HEK293 (cell line): Measurements from ENCODE around the gene JAM3.

Experiments used
- CTCF ChIA-PET: fragments of 350-600 bp; formaldehyde crosslinking; extraction: SDS; loops from one replicate; lab custom pipeline; 2021; ENCODE audit warnings: antibody characterized with exemption; lab: Yijun Ruan, JAX
- POLR2A ChIA-PET: fragments of 300-600 bp; formaldehyde crosslinking; extraction: SDS; loops from one replicate; lab custom pipeline; 2020; ENCODE audit warnings: antibody characterized with exemption, inconsistent platforms; lab: Yijun Ruan, JAX
- H3K27ac ChIP-seq: fragments of 200-500 bp; sonication (Bioruptor generic); 2 replicates; pipeline ENCODE4 v1.5.1; 2014; ENCODE audit warnings: low read depth, low read length, control low read depth, inconsistent platforms; ENCODE audit errors: extremely low read depth
- H3K36me3 ChIP-seq, 2 experiments: fragments of 200-500 bp in 1 of 2; sonication (Bioruptor generic) in 1 of 2; 1 replicate in 1 of 2; 2 replicates in 1 of 2; pipeline ENCODE4 v1.5.1; 2014 to 2017; ENCODE audit warnings: inconsistent platforms in 2 of 2, low read length in 2 of 2; ENCODE audit not compliant: control insufficient read depth in 2 of 2, insufficient read depth in 1 of 2
- H3K4me1 ChIP-seq: fragments of 200-500 bp; sonication (Bioruptor generic); 2 replicates; pipeline ENCODE4 v1.5.1; 2014; ENCODE audit warnings: mild to moderate bottlenecking, low read length, inconsistent platforms; ENCODE audit not compliant: control insufficient read depth, insufficient read depth
- H3K4me3 ChIP-seq: 2 replicates; pipeline ENCODE4 v1.5.1; 2011; ENCODE audit warnings: low read depth, mild to moderate bottlenecking, control low read depth, low read length, moderate library complexity
- H3K9me3 ChIP-seq: fragments of 200-500 bp; sonication (Bioruptor generic); 2 replicates; pipeline ENCODE4 v1.5.1; 2014; ENCODE audit warnings: low read depth, low read length, inconsistent platforms; ENCODE audit not compliant: control insufficient read depth, insufficient read depth
- GLI2 ChIP-seq: fragments of 450-650 bp; formaldehyde crosslinking; IDR thresholded peaks from 2 replicates; pipeline ENCODE4; 2017; ENCODE audit warnings: missing biosample characterization, missing genetic modification characterization, low read depth, borderline replicate concordance
- OSR2 ChIP-seq: fragments of 450-650 bp; formaldehyde crosslinking; IDR thresholded peaks from 2 replicates; pipeline ENCODE4 v1.5.1; 2016; ENCODE audit warnings: missing biosample characterization, missing genetic modification characterization
- SCRT1 ChIP-seq: fragments of 450-650 bp; formaldehyde crosslinking; IDR thresholded peaks from 2 replicates; pipeline ENCODE4 v1.5.1; 2016; ENCODE audit warnings: missing biosample characterization, missing genetic modification characterization, borderline replicate concordance
- SP2 ChIP-seq: fragments of 450-650 bp; formaldehyde crosslinking; IDR thresholded peaks from 2 replicates; pipeline ENCODE4 v1.5.1; 2016; ENCODE audit warnings: missing biosample characterization, missing genetic modification characterization
- ZNF239 ChIP-seq: fragments of 450-650 bp; formaldehyde crosslinking; IDR thresholded peaks from 2 replicates; pipeline ENCODE4 v1.5.1; 2016; ENCODE audit warnings: missing biosample characterization, missing genetic modification characterization
- ZNF433 ChIP-seq: fragments of 450-650 bp; formaldehyde crosslinking; IDR thresholded peaks from 2 replicates; pipeline ENCODE4 v1.5.1; 2016; ENCODE audit warnings: missing biosample characterization, missing genetic modification characterization, low read depth
- ZNF501 ChIP-seq: fragments of 450-650 bp; formaldehyde crosslinking; IDR thresholded peaks from 2 replicates; pipeline ENCODE4 v1.5.1; 2016; ENCODE audit warnings: missing biosample characterization, missing genetic modification characterization
- ZNF548 ChIP-seq: fragments of 450-650 bp; formaldehyde crosslinking; IDR thresholded peaks from 2 replicates; pipeline ENCODE4 v1.5.1; 2016; ENCODE audit warnings: missing biosample characterization, missing genetic modification characterization
- ZNF670 ChIP-seq: fragments of 450-650 bp; formaldehyde crosslinking; IDR thresholded peaks from 2 replicates; pipeline ENCODE4 v1.5.1; 2016; ENCODE audit warnings: missing biosample characterization, missing genetic modification characterization, low read depth
- ZNF843 ChIP-seq: fragments of 450-650 bp; formaldehyde crosslinking; IDR thresholded peaks from 2 replicates; pipeline ENCODE4 v1.5.1; 2016; ENCODE audit warnings: missing biosample characterization, missing genetic modification characterization
- TF ChIP-seq, protein P1 (sequence below): fragments of 450-650 bp; formaldehyde crosslinking; IDR thresholded peaks from 2 replicates; pipeline ENCODE4 v1.5.1; 2016; ENCODE audit warnings: missing biosample characterization, missing genetic modification characterization
- TF ChIP-seq, protein P2 (sequence below): fragments of 450-650 bp; formaldehyde crosslinking; IDR thresholded peaks from 2 replicates; pipeline ENCODE4 v1.5.1; 2016; ENCODE audit warnings: missing biosample characterization, missing genetic modification characterization
- TF ChIP-seq, protein P3 (sequence below): fragments of 450-650 bp; formaldehyde crosslinking; IDR thresholded peaks from 2 replicates; pipeline ENCODE4 v1.5.1; 2016; ENCODE audit warnings: missing biosample characterization, missing genetic modification characterization
- TF ChIP-seq, protein P4 (sequence below): fragments of 450-650 bp; formaldehyde crosslinking; IDR thresholded peaks from 2 replicates; pipeline ENCODE4 v1.5.1; 2016; ENCODE audit warnings: missing biosample characterization, missing genetic modification characterization

The JAM3 gene

DNA sequence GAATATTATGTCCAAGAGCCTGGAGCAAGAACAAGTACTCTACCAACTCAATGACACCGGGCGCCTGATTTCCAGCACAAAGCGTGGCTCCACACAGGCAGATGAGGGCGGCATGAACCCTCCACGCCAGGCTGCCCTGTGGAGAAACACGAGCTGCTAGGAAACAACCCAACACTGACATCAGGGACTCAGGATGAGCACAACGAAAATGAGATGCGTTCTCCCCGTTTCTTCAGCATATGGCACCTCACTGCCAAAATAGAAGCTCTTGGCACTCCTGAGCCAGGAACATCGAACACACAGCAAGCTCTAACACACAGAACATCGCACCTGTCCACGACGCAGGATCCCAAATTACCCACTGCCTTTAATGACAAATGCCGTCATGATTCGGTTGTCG lies 86.6 kb downstream of the JAM3 start:
- Histone ChIP-seq H3K27ac (no peak overlapping the region), H3K4me1 (no peaks in the 10 kb centered on the region), H3K4me3 (no peak overlapping the region), H3K9me3 (no peaks in the 10 kb centered on the region), H3K36me3 (peaks cover 7 to 98% of the 10 kb centered on the region in 2 experiments; a peak in 2 of 3 replicates)
- CTCF ChIA-PET: interaction anchor here (0.6 to 0.7 kb wide), 2 partner anchors 104 to 166 kb away, joined by 3 to 6 read pairs; no protein-coding TSS in a partner anchor
- POLR2A ChIA-PET: no interaction called here
- TF ChIP-seq SP2: no peak
- TF ChIP-seq, protein P1, sequence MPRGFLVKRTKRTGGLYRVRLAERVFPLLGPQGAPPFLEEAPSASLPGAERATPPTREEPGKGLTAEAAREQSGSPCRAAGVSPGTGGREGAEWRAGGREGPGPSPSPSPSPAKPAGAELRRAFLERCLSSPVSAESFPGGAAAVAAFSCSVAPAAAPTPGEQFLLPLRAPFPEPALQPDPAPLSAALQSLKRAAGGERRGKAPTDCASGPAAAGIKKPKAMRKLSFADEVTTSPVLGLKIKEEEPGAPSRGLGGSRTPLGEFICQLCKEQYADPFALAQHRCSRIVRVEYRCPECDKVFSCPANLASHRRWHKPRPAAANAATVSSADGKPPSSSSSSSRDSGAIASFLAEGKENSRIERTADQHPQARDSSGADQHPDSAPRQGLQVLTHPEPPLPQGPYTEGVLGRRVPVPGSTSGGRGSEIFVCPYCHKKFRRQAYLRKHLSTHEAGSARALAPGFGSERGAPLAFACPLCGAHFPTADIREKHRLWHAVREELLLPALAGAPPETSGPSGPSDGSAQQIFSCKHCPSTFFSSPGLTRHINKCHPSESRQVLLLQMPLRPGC (tag by site-specific recombination): no peak
- TF ChIP-seq SCRT1 (tag by site-specific recombination): no peak

DNA sequence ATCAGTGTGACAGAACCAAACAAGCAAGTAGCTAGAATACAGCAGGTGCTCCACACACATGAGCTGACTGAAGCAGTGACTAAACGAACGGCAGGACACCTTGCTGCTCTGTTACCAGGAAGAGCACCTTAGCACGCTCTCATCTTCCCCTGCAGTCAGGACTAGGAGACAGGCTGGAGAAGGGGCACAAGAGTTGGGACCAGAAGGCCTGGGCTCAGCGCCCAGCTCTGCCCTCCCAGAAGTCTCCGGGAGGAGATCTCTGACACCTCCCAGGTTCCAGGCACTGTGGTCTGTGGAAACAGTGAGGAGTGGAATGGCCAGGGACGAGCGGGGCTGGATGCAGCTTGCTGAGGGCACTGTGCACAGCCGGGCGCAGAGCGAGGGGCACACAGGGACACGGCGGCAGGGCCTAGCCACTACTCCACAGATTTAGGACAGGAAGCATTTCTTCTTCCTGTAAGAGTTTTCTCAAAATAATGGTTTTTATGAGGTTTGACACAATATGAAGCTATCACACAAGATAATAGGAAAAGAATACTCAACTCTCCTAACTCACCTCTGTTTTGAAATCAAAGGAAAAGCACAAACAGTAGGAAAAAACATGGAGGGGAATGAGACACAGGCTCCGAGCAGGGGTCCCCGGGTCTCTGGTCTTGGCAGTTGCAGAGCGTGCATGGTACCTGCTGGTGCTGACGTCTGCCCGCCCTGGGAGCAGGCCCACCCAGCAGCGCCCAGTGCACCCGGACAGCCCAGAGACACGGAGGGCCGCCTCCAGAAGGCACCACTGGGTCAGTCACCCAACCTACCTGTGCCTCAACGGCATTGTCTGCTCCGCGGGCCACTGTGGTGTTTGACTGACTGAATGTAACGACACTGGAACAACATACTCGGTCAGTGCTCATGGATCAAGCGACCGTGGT lies 87.3 kb downstream of the JAM3 start:
- no peaks in the 10 kb centered on the region for H3K9me3 ChIP-seq
- H3K4me1 ChIP-seq: no peaks in the 10 kb centered on the region
- ChIA-PET POLR2A (no interaction called here), CTCF (no interaction called here)
- H3K27ac ChIP-seq: no peak overlapping the region
- no peak overlapping the region for H3K4me3 ChIP-seq
- TF ChIP-seq ZNF670 (tag by site-specific recombination) (no peak), ZNF239 (tag by site-specific recombination) (no peak), ZNF548 (tag by site-specific recombination) (no peak), ZNF501 (tag by site-specific recombination) (no peak), SP2 (no peak), ZNF843 (no peak), ZNF433 (tag by site-specific recombination) (no peak), OSR2 (no peak), GLI2 (no peak)
- TF ChIP-seq, protein P2, sequence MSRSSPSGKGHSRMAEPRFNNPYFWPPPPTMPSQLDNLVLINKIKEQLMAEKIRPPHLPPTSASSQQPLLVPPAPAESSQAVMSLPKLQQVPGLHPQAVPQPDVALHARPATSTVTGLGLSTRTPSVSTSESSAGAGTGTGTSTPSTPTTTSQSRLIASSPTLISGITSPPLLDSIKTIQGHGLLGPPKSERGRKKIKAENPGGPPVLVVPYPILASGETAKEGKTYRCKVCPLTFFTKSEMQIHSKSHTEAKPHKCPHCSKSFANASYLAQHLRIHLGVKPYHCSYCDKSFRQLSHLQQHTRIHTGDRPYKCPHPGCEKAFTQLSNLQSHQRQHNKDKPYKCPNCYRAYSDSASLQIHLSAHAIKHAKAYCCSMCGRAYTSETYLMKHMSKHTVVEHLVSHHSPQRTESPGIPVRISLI (tag by site-specific recombination): no peak
- TF ChIP-seq, protein P3, sequence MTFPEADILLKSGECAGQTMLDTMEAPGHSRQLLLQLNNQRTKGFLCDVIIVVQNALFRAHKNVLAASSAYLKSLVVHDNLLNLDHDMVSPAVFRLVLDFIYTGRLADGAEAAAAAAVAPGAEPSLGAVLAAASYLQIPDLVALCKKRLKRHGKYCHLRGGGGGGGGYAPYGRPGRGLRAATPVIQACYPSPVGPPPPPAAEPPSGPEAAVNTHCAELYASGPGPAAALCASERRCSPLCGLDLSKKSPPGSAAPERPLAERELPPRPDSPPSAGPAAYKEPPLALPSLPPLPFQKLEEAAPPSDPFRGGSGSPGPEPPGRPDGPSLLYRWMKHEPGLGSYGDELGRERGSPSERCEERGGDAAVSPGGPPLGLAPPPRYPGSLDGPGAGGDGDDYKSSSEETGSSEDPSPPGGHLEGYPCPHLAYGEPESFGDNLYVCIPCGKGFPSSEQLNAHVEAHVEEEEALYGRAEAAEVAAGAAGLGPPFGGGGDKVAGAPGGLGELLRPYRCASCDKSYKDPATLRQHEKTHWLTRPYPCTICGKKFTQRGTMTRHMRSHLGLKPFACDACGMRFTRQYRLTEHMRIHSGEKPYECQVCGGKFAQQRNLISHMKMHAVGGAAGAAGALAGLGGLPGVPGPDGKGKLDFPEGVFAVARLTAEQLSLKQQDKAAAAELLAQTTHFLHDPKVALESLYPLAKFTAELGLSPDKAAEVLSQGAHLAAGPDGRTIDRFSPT (tag by site-specific recombination): no peak
- TF ChIP-seq, protein P4, sequence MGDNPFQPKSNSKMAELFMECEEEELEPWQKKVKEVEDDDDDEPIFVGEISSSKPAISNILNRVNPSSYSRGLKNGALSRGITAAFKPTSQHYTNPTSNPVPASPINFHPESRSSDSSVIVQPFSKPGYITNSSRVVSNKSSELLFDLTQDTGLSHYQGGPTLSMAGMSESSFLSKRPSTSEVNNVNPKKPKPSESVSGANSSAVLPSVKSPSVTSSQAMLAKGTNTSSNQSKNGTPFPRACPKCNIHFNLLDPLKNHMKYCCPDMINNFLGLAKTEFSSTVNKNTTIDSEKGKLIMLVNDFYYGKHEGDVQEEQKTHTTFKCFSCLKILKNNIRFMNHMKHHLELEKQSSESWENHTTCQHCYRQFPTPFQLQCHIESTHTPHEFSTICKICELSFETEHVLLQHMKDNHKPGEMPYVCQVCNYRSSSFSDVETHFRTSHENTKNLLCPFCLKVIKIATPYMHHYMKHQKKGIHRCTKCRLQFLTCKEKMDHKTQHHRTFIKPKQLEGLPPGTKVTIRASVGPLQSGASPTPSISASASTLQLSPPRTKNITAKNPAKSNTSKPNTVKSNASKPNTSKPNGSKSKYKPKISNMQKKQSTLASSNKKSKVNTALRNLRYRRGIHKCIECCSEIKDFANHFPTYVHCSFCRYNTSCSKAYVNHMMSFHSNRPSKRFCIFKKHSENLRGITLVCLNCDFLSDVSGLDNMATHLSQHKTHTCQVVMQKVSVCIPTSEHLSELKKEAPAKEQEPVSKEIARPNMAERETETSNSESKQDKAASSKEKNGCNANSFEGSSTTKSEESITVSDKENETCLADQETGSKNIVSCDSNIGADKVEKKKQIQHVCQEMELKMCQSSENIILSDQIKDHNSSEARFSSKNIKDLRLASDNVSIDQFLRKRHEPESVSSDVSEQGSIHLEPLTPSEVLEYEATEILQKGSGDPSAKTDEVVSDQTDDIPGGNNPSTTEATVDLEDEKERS (tag by site-specific recombination): no peak
- H3K36me3 ChIP-seq: peaks cover 13 to 98% of the 10 kb centered on the region in 2 experiments; a peak in 2 of 3 replicates
